HCT116 (cell line): ENCODE data around the gene CAMKMT. TPM values are rescaled to one million over a fixed set of nuclear protein-coding genes. Genes with fewer than 3 reads are reported as not detected.

ENCODE experiments used
- ATAC-seq: fragments of 200-7000 bp; cut with Tn5 transposase; 2 replicates; pipeline ENCODE4 v1.9.1; 2020; ENCODE audit warnings: mild to moderate bottlenecking, moderate library complexity
- BruUV-seq: library from RNA; stranded (reverse); fragments of 400-500 nt; replicated peaks from 2 replicates; lab custom pipeline; 2021; lab: Mats Ljungman, UMichigan
- CTCF ChIA-PET: fragments of 300-600 bp; sonication (Branson Sonifier 250); formaldehyde crosslinking; loops from one replicate; lab custom pipeline; 2021; ENCODE audit warnings: antibody characterized with exemption; lab: Charles Lee
- POLR2A ChIA-PET: fragments of 300-600, 350-600 bp; sonication (Branson Sonifier 250); formaldehyde crosslinking; loops from one replicate; lab custom pipeline; 2021; ENCODE audit warnings: antibody characterized with exemption; lab: Charles Lee
- RAD21 ChIA-PET, 2 experiments: fragments of 300-600 bp; sonication (Branson Sonifier 250); formaldehyde crosslinking; loops; one replicate each; lab custom pipeline; 2023; ENCODE audit warnings: low total read pairs in 2 of 2; ENCODE audit not compliant: uncharacterized antibody in 2 of 2, unreplicated experiment in 2 of 2, low non-redundant PET in 1 of 2; lab: Charles Lee
- DNase-seq: peaks from one replicate; pipeline ENCODE4 v3.0.0-alpha.2; 2010; ENCODE audit warnings: low read depth, low spot score
- H2AFZ ChIP-seq: fragments of 200-600 bp; shearing (Covaris generic), sonication (generic); 2 replicates; pipeline ENCODE4 v1.6.1; 2017; ENCODE audit warnings: low read depth, mixed run types, mixed read lengths, antibody characterized with exemption, low read length; ENCODE audit not compliant: poor library complexity, severe bottlenecking
- H3K27ac ChIP-seq: 2 replicates; pipeline ENCODE4 v1.5.1; 2012; ENCODE audit warnings: low read depth, low read length
- H3K27me3 ChIP-seq: fragments of 200-600 bp; sonication (generic); 2 replicates; pipeline ENCODE4 v1.6.1; 2016; ENCODE audit warnings: mixed run types, low read length, mixed read lengths; ENCODE audit not compliant: insufficient read depth
- H3K36me3 ChIP-seq, 2 experiments: fragments of 200-500 bp in 1 of 2; fragments of 200-600 bp in 1 of 2; sonication (Bioruptor generic) in 1 of 2; sonication (generic) in 1 of 2; 2 replicates each; pipeline versions ENCODE4 v1.5.1 to v1.6.1; 2014 to 2016; ENCODE audit warnings: low read length in 2 of 2, inconsistent platforms in 1 of 2, mixed read lengths in 1 of 2, mixed run types in 1 of 2; ENCODE audit not compliant: insufficient read depth in 2 of 2, control insufficient read depth in 1 of 2
- H3K4me1 ChIP-seq, 2 experiments: fragments of 200-600 bp in 1 of 2; sonication (generic) in 1 of 2; 2 replicates each; pipeline versions ENCODE4 v1.5.1 to v1.6.1; 2012 to 2017; ENCODE audit warnings: low read length in 2 of 2, inconsistent platforms in 1 of 2, mild to moderate bottlenecking in 1 of 2, mixed read lengths in 1 of 2, mixed run types in 1 of 2, moderate library complexity in 1 of 2; ENCODE audit not compliant: insufficient read depth in 2 of 2, control insufficient read depth in 1 of 2
- H3K4me2 ChIP-seq: fragments of 200-600 bp; sonication (generic); 2 replicates; pipeline ENCODE4 v1.6.1; 2017; ENCODE audit warnings: mixed run types, low read length, mixed read lengths
- H3K4me3 ChIP-seq, 2 experiments: fragments of 200-600 bp in 1 of 2; sonication (generic) in 1 of 2; replicated peaks in 1 of 2; 2 replicates each; pipeline ENCODE4 v1.5.1; 2011 to 2016; ENCODE audit warnings: low read length in 2 of 2, control low read depth in 1 of 2, low read depth in 1 of 2, mild to moderate bottlenecking in 1 of 2, mixed read lengths in 1 of 2, mixed run types in 1 of 2
- H3K79me2 ChIP-seq: fragments of 200-600 bp; sonication (generic); 2 replicates; pipeline ENCODE4 v1.6.1; 2017; ENCODE audit warnings: mild to moderate bottlenecking, mixed run types, low read length, moderate library complexity, mixed read lengths; ENCODE audit not compliant: insufficient read depth
- H3K9ac ChIP-seq: fragments of 200-600 bp; sonication (generic); 2 replicates; pipeline ENCODE4 v1.6.1; 2016; ENCODE audit warnings: low read length, mixed read lengths
- H3K9me2 ChIP-seq: fragments of 200-600 bp; sonication (generic), shearing (Covaris generic); 2 replicates; pipeline ENCODE4 v1.6.1; 2017; ENCODE audit warnings: mixed run types, mild to moderate bottlenecking, moderate library complexity; ENCODE audit not compliant: insufficient read depth
- H3K9me3 ChIP-seq, 2 experiments: fragments of 200-500 bp in 1 of 2; fragments of 200-600 bp in 1 of 2; sonication (Bioruptor generic) in 1 of 2; sonication (generic) in 1 of 2; 2 replicates each; pipeline ENCODE4 v1.6.1; 2014 to 2017; ENCODE audit warnings: low read length in 2 of 2, mixed read lengths in 2 of 2, inconsistent platforms in 1 of 2, low read depth in 1 of 2, mild to moderate bottlenecking in 1 of 2, mixed run types in 1 of 2, moderate library complexity in 1 of 2; ENCODE audit not compliant: control insufficient read depth in 1 of 2, insufficient read depth in 1 of 2
- H4K20me1 ChIP-seq: fragments of 200-600 bp; sonication (generic), shearing (Covaris generic); 2 replicates; pipeline ENCODE4 v1.6.1; 2017; ENCODE audit warnings: mixed run types, mild to moderate bottlenecking, moderate library complexity; ENCODE audit not compliant: insufficient read depth
- ATF3 ChIP-seq: IDR thresholded peaks from 2 replicates; pipeline ENCODE4 v1.6.1; 2012
- CBX3 ChIP-seq: IDR thresholded peaks from 2 replicates; pipeline ENCODE4 v1.6.1; 2012; ENCODE audit warnings: low read depth
- CEBPB ChIP-seq: IDR thresholded peaks from 2 replicates; pipeline ENCODE4 v1.6.1; 2012; ENCODE audit warnings: low read depth
- ELF1 ChIP-seq: IDR thresholded peaks from 2 replicates; pipeline ENCODE4 v1.6.1; 2012; ENCODE audit warnings: low read depth, borderline replicate concordance
- EZH2phosphoT487 ChIP-seq: fragments of 200-600 bp; IDR thresholded peaks from 2 replicates; pipeline ENCODE4 v1.6.1; 2018; ENCODE audit warnings: antibody characterized with exemption, borderline replicate concordance
- FOSL1 ChIP-seq: IDR thresholded peaks from 2 replicates; pipeline ENCODE4 v1.6.1; 2012; ENCODE audit warnings: low read depth
- JUND ChIP-seq: IDR thresholded peaks from 2 replicates; pipeline ENCODE4 v1.6.1; 2012
- MAX ChIP-seq: IDR thresholded peaks from 2 replicates; pipeline ENCODE4 v1.6.1; 2012
- POLR2A ChIP-seq: IDR thresholded peaks from 2 replicates; pipeline ENCODE4 v1.7.0; 2011; ENCODE audit warnings: borderline replicate concordance; ENCODE audit not compliant: insufficient read depth, insufficient read length; ENCODE audit errors: extremely low read depth
- POLR2AphosphoS5 ChIP-seq: IDR thresholded peaks from 2 replicates; pipeline ENCODE4 v1.6.1; 2011; ENCODE audit warnings: mild to moderate bottlenecking, low read depth, low read length, moderate library complexity
- RAD21 ChIP-seq: IDR thresholded peaks from 2 replicates; pipeline ENCODE4 v1.6.1; 2012; ENCODE audit warnings: low read depth, mild to moderate bottlenecking
- REST ChIP-seq: IDR thresholded peaks from 2 replicates; pipeline ENCODE4 v1.6.1; 2012; ENCODE audit warnings: low read depth
- SIN3A ChIP-seq: IDR thresholded peaks from 2 replicates; pipeline ENCODE4 v1.6.1; 2012; ENCODE audit warnings: low read depth
- SP1 ChIP-seq: IDR thresholded peaks from 2 replicates; pipeline ENCODE4 v1.6.1; 2012; ENCODE audit warnings: low read depth
- SRF ChIP-seq: IDR thresholded peaks from 2 replicates; pipeline ENCODE4 v1.6.1; 2012; ENCODE audit warnings: low read depth
- TCF7L2 ChIP-seq: IDR thresholded peaks from 2 replicates; pipeline ENCODE4 v1.7.0; 2011; ENCODE audit warnings: borderline replicate concordance, inconsistent platforms; ENCODE audit not compliant: insufficient read depth, insufficient read length; ENCODE audit errors: extremely low read depth
- YY1 ChIP-seq: IDR thresholded peaks from 2 replicates; pipeline ENCODE4 v1.6.1; 2011; ENCODE audit warnings: low read length, low read depth, moderate library complexity, mild to moderate bottlenecking; ENCODE audit not compliant: insufficient replicate concordance; ENCODE audit errors: extremely low read depth
- ZBTB33 ChIP-seq: IDR thresholded peaks from 2 replicates; pipeline ENCODE4 v1.6.1; 2011; ENCODE audit warnings: mild to moderate bottlenecking, low read length, moderate library complexity; ENCODE audit not compliant: insufficient replicate concordance; ENCODE audit errors: extremely low read depth
- ZFX ChIP-seq: fragments of 450-650 bp; IDR thresholded peaks from 2 replicates; pipeline ENCODE4 v1.6.1; 2017
- ZNF274 ChIP-seq: fragments of 200-500 bp; sonication (Bioruptor generic); IDR thresholded peaks from 2 replicates; pipeline ENCODE4 v1.6.1; 2014; ENCODE audit warnings: mild to moderate bottlenecking, low read depth, low read length, inconsistent platforms
- intact Hi-C: fragments of 100-400 bp; cut with micrococcal nuclease; formaldehyde crosslinking; loops from 2 replicates; pipeline ENCODE4 v1.10.0; 2022
- total RNA-seq: library from RNA; stranded (reverse); gene quantifications from one replicate; pipeline ENCODE4 v1.2.1, GENCODE V29; 2021; ENCODE audit not compliant: unreplicated experiment

CAMKMT gene
- total RNA-seq, 1 experiment from 2014 or later: 10.6 TPM

- 0 out of 4 replicates have a peak, but pooled peaks cover 0 to 4% of the 10 kb centered on the region in 2 experiments for H3K4me1 ChIP-seq
- ATAC-seq: no peak
- no peaks in the 10 kb centered on the region for H4K20me1 ChIP-seq
- ChIA-PET POLR2A (no interaction called here), RAD21 (no interaction called here), CTCF (no interaction called here)
- H3K4me3 ChIP-seq: no peak overlapping the region
- no peak overlapping the region for H3K27ac ChIP-seq
- no peaks in the 10 kb centered on the region for H3K36me3 ChIP-seq
- intact Hi-C loops: no loop called here
- no peak overlapping the region for H3K4me2 ChIP-seq
- no peaks in the 10 kb centered on the region for H3K9me3 ChIP-seq
- TF ChIP-seq SIN3A (no peak), MAX (no peak), ZBTB33 (no peak), ELF1 (no peak), TCF7L2 (no peak), RAD21 (no peak), ZNF274 (no peak), POLR2A (no peak), JUND (no peak), EZH2phosphoT487 (no peak), ZFX (no peak), YY1 (no peak), FOSL1 (no peak), SP1 (no peak), CBX3 (no peak), REST (no peak), POLR2AphosphoS5 (no peak), CEBPB (no peak), ATF3 (no peak), SRF (no peak)
- TF ChIP-seq, all 23 proteins: peak for 0
- no peak for DNase-seq
- Histone ChIP-seq H3K9me2 (no peaks in the 10 kb centered on the region), H3K27me3 (no peaks in the 10 kb centered on the region), H2AFZ (no peak overlapping the region), H3K9ac (no peak overlapping the region), H3K79me2 (no peaks in the 10 kb centered on the region)
- no TSS peak for BruUV-seq
These were observed 383.5 kb downstream of the CAMKMT start for GRCh38 chr2:44744961-44745892.
